Smooth muscle cell (in vitro differentiated cells): ENCODE data around the gene DIAPH2. TPM values are rescaled to one million over a fixed set of nuclear protein-coding genes. Genes with fewer than 3 reads are reported as not detected.

Experiments
- DNase-seq: peaks from one replicate; lab custom pipeline; 2025; ENCODE audit not compliant: unreplicated experiment; lab: John Stamatoyannopoulos, UW
- H2AFZ ChIP-seq: fragments of 200-600 bp; sonication (generic); 2 replicates; pipeline ENCODE4 v1.6.0; 2016; ENCODE audit warnings: antibody characterized with exemption, low read depth, mild to moderate bottlenecking
- H3F3A ChIP-seq: fragments of 200-600 bp; sonication (generic); 2 replicates; pipeline ENCODE4 v1.6.0; 2017; ENCODE audit warnings: antibody characterized with exemption, low read depth
- H3K27ac ChIP-seq: fragments of 200-600 bp; sonication (generic); 2 replicates; pipeline ENCODE4 v1.5.1; 2016; ENCODE audit warnings: low read depth, mild to moderate bottlenecking
- H3K27me3 ChIP-seq: fragments of 200-600 bp; sonication (generic); 2 replicates; pipeline ENCODE4 v1.6.1; 2016; ENCODE audit warnings: low read depth, mild to moderate bottlenecking
- H3K36me3 ChIP-seq: fragments of 200-600 bp; sonication (generic); 2 replicates; pipeline ENCODE4 v1.5.1; 2016; ENCODE audit warnings: low read depth
- H3K4me1 ChIP-seq: fragments of 200-600 bp; sonication (generic); 2 replicates; pipeline ENCODE4 v1.5.1; 2016; ENCODE audit warnings: low read depth
- H3K4me2 ChIP-seq: fragments of 200-600 bp; sonication (generic); 2 replicates; pipeline ENCODE4 v1.6.0; 2016; ENCODE audit warnings: mild to moderate bottlenecking
- H3K4me3 ChIP-seq: fragments of 200-600 bp; sonication (generic); 2 replicates; pipeline ENCODE4 v1.5.1; 2016; ENCODE audit warnings: mild to moderate bottlenecking
- H3K79me2 ChIP-seq: fragments of 200-600 bp; sonication (generic); 2 replicates; pipeline ENCODE4 v1.6.0; 2016; ENCODE audit warnings: low read depth, mild to moderate bottlenecking
- H3K9ac ChIP-seq: fragments of 200-600 bp; sonication (generic); 2 replicates; pipeline ENCODE4 v1.6.0; 2016; ENCODE audit warnings: low read depth
- H3K9me3 ChIP-seq: fragments of 200-600 bp; sonication (generic); replicated peaks from 2 replicates; pipeline ENCODE4 v1.5.1; 2016; ENCODE audit warnings: low read depth
- H4K20me1 ChIP-seq: fragments of 200-600 bp; sonication (generic); 2 replicates; pipeline ENCODE4 v1.6.0; 2016; ENCODE audit warnings: low read depth
- WGBS: methylation state at CpG from one replicate; pipeline ENCODE4 v1.1.7; 2016; ENCODE audit warnings: low lambda C conversion rate; 5-methylcytosine and 5-hydroxymethylcytosine counted together
- polyA plus RNA-seq: library from polyadenylated mRNA; unstranded; fragments of >200 nt; fragmentation: Nextera tagmentation; extraction: Ambion mirVana; gene quantifications from 2 replicates; pipeline ENCODE4 v1.2.1, GENCODE V29; 2016
- total RNA-seq: library from RNA; depleted of rRNA; stranded (reverse); fragments of >200 nt; gene quantifications from 2 replicates; pipeline ENCODE4 v1.2.3, GENCODE V29; 2014
- TF ChIP-seq, protein P1 (sequence below): fragments of 200-600 bp; sonication (generic); IDR thresholded peaks from 2 replicates; pipeline ENCODE4 v1.5.1; 2017; ENCODE audit warnings: borderline replicate concordance, mild to moderate bottlenecking, antibody characterized with exemption; ENCODE audit not compliant: insufficient read depth, poor library complexity, severe bottlenecking

DIAPH2 gene
- total and polyA plus RNA-seq, 2 experiments from 2014 or later, result 12.8 to 19.9 TPM

DNA sequence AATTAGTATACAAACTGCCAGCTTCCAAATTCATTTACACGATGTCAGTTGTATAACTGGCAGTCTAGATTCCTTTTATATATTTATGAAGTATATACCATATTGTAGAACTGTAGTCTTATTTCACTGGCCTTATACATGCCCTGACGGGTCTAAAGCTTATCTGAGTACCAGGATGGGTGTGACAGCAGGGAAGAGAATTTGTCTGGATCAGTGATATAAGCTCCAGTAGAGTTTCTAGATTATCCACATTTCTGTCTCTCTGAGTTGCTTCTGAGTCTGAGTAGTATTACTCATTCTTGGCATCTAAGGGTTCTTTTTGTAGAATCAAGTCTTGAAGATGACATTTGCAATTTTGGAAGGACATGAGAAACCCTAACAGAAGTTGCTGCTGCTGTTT is 300.4 kb downstream of the DIAPH2 start:
- H3K79me2 ChIP-seq, result no peaks in the 10 kb centered on the region
- DNase-seq, result no peak
- H3K9me3 ChIP-seq, result no peaks in the 10 kb centered on the region
- TF ChIP-seq, protein P1, sequence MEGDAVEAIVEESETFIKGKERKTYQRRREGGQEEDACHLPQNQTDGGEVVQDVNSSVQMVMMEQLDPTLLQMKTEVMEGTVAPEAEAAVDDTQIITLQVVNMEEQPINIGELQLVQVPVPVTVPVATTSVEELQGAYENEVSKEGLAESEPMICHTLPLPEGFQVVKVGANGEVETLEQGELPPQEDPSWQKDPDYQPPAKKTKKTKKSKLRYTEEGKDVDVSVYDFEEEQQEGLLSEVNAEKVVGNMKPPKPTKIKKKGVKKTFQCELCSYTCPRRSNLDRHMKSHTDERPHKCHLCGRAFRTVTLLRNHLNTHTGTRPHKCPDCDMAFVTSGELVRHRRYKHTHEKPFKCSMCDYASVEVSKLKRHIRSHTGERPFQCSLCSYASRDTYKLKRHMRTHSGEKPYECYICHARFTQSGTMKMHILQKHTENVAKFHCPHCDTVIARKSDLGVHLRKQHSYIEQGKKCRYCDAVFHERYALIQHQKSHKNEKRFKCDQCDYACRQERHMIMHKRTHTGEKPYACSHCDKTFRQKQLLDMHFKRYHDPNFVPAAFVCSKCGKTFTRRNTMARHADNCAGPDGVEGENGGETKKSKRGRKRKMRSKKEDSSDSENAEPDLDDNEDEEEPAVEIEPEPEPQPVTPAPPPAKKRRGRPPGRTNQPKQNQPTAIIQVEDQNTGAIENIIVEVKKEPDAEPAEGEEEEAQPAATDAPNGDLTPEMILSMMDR, result no peak
- no peak overlapping the region for H2AFZ ChIP-seq
- WGBS, result 31% methylated on average over 2 of the region's 2 CpGs
- H3K36me3 ChIP-seq, result no peaks in the 10 kb centered on the region
- H4K20me1 ChIP-seq, result no peaks in the 10 kb centered on the region
- no peaks in the 10 kb centered on the region for H3F3A ChIP-seq
- H3K9ac ChIP-seq, result no peak overlapping the region
- no peak overlapping the region for H3K4me3 ChIP-seq
- no peaks in the 10 kb centered on the region for H3K27me3 ChIP-seq
- H3K27ac ChIP-seq, result peak overlapping the region; percentile 44
- H3K4me2 ChIP-seq, result peak overlapping the region; percentile 51
- no peaks in the 10 kb centered on the region for H3K4me1 ChIP-seq

DNA sequence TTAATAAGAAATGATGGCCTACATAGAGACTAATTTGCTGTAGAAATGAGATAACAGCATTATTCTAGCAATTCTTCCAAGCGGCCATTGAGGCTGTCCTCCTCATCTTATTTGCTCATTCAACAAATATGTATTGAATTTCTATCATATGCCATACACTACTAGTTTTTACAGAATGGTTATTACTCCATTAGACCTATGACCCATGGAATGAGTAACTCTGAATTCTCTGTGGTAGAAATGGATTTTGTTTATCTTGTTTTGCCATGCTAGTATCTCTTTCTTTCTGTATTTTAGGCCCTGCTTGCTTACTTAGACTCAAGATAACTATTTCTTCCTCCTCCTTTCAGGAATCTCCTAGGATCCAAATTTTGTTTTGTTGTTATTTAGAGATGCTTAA is 302.6 kb downstream of the DIAPH2 start:
- Histone ChIP-seq H4K20me1 (no peaks in the 10 kb centered on the region), H3K79me2 (no peaks in the 10 kb centered on the region), H3K4me3 (no peak overlapping the region), H3K4me2 (no peak overlapping the region), H2AFZ (no peak overlapping the region), H3K9me3 (no peaks in the 10 kb centered on the region), H3K27ac (no peak overlapping the region), H3K27me3 (no peaks in the 10 kb centered on the region), H3K4me1 (no peaks in the 10 kb centered on the region), H3K36me3 (no peaks in the 10 kb centered on the region), H3F3A (no peaks in the 10 kb centered on the region), H3K9ac (no peak overlapping the region)
- DNase-seq, result no peak
- TF ChIP-seq, protein P1, result no peak
- WGBS, result 94% methylated on average over 1 of the region's 1 CpG

DNA sequence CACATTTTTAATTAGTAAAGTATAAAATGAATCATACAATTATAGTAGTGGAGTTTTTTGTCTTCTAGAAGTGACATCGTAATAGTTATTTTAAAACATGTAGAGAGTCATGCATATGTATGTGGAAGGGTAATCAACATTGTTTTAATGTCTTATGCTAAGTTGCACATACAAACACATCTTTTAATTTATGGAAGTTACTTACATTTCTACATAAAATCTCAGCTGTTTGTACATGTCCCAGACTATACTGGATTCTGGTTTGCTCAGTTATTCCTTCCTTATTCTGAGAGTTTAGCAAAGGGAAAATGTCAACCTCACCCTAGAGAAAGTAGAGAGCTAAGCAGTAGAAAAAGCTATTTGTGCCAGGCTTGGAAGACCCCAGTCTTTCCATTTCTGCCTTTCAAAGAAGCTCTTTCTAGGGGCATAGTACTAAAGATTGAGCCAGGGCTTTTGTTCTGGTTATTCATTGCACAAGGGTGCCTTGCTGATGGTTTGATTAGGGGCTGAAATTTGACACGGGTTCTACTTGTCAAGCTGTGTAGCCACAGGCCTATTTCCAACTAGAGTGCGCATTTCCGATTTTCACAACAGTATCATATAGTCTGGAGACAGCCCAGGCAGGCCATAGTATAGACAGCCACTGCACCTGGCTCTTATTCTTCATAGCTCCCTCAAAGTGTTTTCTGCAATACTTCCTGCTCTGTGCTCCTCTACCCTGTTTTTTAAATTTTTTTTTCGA is 305.4 kb downstream of the DIAPH2 start:
- TF ChIP-seq, protein P1, result no peak
- Histone ChIP-seq H3K4me1 (no peaks in the 10 kb centered on the region), H3F3A (no peaks in the 10 kb centered on the region), H3K4me2 (no peak overlapping the region), H3K27me3 (no peaks in the 10 kb centered on the region), H3K4me3 (no peak overlapping the region), H2AFZ (no peak overlapping the region), H3K9ac (no peak overlapping the region), H3K79me2 (no peaks in the 10 kb centered on the region), H3K9me3 (no peaks in the 10 kb centered on the region), H3K27ac (no peak overlapping the region), H3K36me3 (no peaks in the 10 kb centered on the region), H4K20me1 (no peaks in the 10 kb centered on the region)
- 92% methylated on average over 5 of the region's 5 CpGs for WGBS
- no peak for DNase-seq

DNA sequence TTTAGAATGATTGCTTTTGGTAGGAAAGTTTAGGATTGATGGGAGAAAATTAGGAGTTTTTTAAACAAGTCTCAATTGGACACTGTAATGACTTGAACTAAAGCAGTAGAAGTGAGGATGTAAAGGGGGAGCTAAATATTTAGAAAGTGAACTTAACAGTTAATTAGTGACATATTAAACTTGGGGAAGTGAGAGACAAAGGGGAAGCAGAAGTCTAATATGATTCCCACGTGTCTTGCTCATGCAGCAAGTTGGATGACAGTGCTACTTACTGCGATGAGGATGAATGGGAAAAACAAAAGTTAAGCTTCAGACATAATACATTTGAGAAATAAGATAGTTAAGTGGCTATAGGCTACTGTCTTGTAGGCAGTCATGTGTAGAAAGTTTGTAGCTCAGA is 309.5 kb downstream of the DIAPH2 start:
- no peak overlapping the region for H3K4me2 ChIP-seq
- TF ChIP-seq, protein P1, result no peak
- H4K20me1 ChIP-seq, result no peaks in the 10 kb centered on the region
- no peak overlapping the region for H3K9ac ChIP-seq
- DNase-seq, result no peak
- H3K4me3 ChIP-seq, result no peak overlapping the region
- H2AFZ ChIP-seq, result no peak overlapping the region
- no peaks in the 10 kb centered on the region for H3K9me3 ChIP-seq
- no peaks in the 10 kb centered on the region for H3K27me3 ChIP-seq
- no peak overlapping the region for H3K27ac ChIP-seq
- no peaks in the 10 kb centered on the region for H3K79me2 ChIP-seq
- no peaks in the 10 kb centered on the region for H3K36me3 ChIP-seq
- H3F3A ChIP-seq, result no peaks in the 10 kb centered on the region
- WGBS, result 96% methylated on average over 2 of the region's 2 CpGs
- no peaks in the 10 kb centered on the region for H3K4me1 ChIP-seq
